DND-41 (cell line): Measurements from ENCODE around the gene ADIPOR1.

Source experiments
- EZH2 ChIP-seq: IDR thresholded peaks from 3 replicates; pipeline ENCODE4 v1.6.1; 2012; ENCODE audit warnings: borderline replicate concordance, low read depth, mild to moderate bottlenecking, moderate library complexity, low read length, inconsistent platforms; ENCODE audit not compliant: severe bottlenecking
- TF ChIP-seq, protein P1 (sequence below): IDR thresholded peaks from 2 replicates; pipeline ENCODE4 v1.5.1; 2012; ENCODE audit warnings: borderline replicate concordance, low read length, moderate library complexity, mild to moderate bottlenecking; ENCODE audit not compliant: poor library complexity, severe bottlenecking; ENCODE audit errors: extremely low read depth

DNA sequence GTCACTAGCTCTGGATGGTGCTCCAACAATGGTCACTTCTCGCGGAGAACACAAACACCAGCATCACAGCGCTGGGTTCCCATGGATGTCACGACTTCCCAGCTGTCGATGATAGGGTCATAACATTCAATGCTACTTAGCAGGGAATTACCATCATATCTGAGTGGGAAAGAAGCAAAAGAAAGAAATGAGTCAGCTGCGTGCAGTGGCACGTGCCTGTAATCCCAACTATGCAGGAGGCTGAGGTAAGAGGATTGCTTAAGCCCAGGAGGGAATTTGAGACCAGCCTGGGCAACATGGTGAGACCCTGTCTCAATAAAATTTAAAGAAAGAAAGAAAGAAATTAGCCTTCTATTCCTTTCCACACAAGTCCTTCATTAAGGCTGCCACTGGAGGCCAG lies 65.6 kb downstream of the ADIPOR1 start:
- TF ChIP-seq, protein P1, sequence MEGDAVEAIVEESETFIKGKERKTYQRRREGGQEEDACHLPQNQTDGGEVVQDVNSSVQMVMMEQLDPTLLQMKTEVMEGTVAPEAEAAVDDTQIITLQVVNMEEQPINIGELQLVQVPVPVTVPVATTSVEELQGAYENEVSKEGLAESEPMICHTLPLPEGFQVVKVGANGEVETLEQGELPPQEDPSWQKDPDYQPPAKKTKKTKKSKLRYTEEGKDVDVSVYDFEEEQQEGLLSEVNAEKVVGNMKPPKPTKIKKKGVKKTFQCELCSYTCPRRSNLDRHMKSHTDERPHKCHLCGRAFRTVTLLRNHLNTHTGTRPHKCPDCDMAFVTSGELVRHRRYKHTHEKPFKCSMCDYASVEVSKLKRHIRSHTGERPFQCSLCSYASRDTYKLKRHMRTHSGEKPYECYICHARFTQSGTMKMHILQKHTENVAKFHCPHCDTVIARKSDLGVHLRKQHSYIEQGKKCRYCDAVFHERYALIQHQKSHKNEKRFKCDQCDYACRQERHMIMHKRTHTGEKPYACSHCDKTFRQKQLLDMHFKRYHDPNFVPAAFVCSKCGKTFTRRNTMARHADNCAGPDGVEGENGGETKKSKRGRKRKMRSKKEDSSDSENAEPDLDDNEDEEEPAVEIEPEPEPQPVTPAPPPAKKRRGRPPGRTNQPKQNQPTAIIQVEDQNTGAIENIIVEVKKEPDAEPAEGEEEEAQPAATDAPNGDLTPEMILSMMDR, result no peak
- no peak for TF ChIP-seq EZH2
